ENCODE measurements around the gene POLRMT. TPM values are rescaled to one million over a fixed set of nuclear protein-coding genes. Genes with fewer than 3 reads are reported as not detected.

Gene POLRMT
- total RNA-seq, 1 donor from 2014 or later = 71.1 TPM

DNA sequence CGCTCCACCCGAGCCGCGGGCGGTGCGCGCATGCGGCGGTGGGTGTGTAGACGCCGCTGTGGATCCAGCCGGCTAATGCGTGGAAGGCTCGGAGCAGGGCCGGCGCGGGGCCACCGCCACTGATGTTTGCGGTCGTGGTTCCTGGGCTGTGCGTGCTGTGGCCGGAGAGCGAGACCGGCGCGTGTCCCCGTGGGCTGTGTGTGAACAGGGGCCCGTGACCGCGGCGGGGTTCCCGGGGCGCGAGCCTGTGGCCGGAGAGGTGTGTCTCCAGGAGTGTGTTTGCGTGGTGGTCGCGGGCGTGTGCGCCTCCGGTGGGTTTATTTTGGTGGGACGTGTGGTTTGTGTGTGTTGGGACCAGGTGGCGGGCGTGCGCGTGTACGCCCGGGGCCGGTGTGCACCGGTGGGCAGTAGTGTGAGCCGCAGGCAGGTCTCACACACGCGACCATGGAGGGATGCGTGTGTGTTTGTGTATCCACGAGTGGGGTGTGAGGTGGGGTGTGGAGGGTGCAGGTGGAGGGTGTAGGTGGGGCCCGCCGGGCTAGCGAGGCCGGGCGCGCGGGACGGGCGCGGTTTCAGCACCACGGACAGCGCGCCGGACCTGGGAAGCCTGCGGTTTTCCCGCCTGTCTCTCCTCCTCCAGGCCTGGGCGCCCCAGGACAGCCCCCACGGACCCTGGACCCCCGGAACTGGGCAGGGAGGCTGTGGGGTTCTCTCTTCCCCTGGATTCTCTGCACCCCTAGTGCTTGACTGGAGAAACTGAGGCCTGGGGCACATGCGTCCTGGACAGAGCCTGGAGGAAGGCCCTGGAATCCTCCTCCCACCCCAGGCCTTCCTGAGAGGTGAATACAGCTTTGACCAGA is 42.0 kb downstream of the POLRMT start:
- H3K27me3 Mint-ChIP-seq (ENCODE audit: low read depth) = peaks cover 62% of the 10 kb centered on the region
- peak; percentile 39 for DNase-seq (ENCODE audit: low read depth, low spot score)
- H3K36me3 Mint-ChIP-seq (ENCODE audit: low read depth) = no peaks in the 10 kb centered on the region
- no peaks in the 10 kb centered on the region for H3K4me1 Mint-ChIP-seq
- peak overlapping the region; percentile 70 for H3K4me3 Mint-ChIP-seq
- H3K27ac Mint-ChIP-seq (ENCODE audit: unreplicated experiment) = peak overlapping the region; percentile 75
- TF ChIP-seq CTCF (conservative IDR thresholded peaks at IDR 0.05) = no peak
- H3K9me3 Mint-ChIP-seq = no peaks in the 10 kb centered on the region

GRCh38 chr19:590750-591098 is 42.6 kb downstream of the POLRMT start:
- no peak overlapping the region for H3K27ac Mint-ChIP-seq (ENCODE audit: unreplicated experiment)
- H3K36me3 Mint-ChIP-seq (ENCODE audit: low read depth) = no peaks in the 10 kb centered on the region
- TF ChIP-seq CTCF (conservative IDR thresholded peaks at IDR 0.05) = no peak
- H3K9me3 Mint-ChIP-seq = no peaks in the 10 kb centered on the region
- peaks cover 66% of the 10 kb centered on the region for H3K27me3 Mint-ChIP-seq (ENCODE audit: low read depth)
- H3K4me3 Mint-ChIP-seq = no peak overlapping the region
- no peak for DNase-seq (ENCODE audit: low read depth, low spot score)
- no peaks in the 10 kb centered on the region for H3K4me1 Mint-ChIP-seq

GRCh38 chr19:590396-590745 is 43.0 kb downstream of the POLRMT start:
- Mint-ChIP-seq H3K27me3 (ENCODE audit: low read depth) (peaks cover 67% of the 10 kb centered on the region), H3K4me3 (no peak overlapping the region), H3K9me3 (no peaks in the 10 kb centered on the region), H3K36me3 (ENCODE audit: low read depth) (no peaks in the 10 kb centered on the region), H3K4me1 (no peaks in the 10 kb centered on the region), H3K27ac (ENCODE audit: unreplicated experiment) (no peak overlapping the region)
- TF ChIP-seq CTCF (conservative IDR thresholded peaks at IDR 0.05) = no peak
- DNase-seq (ENCODE audit: low read depth, low spot score) = no peak

DNA sequence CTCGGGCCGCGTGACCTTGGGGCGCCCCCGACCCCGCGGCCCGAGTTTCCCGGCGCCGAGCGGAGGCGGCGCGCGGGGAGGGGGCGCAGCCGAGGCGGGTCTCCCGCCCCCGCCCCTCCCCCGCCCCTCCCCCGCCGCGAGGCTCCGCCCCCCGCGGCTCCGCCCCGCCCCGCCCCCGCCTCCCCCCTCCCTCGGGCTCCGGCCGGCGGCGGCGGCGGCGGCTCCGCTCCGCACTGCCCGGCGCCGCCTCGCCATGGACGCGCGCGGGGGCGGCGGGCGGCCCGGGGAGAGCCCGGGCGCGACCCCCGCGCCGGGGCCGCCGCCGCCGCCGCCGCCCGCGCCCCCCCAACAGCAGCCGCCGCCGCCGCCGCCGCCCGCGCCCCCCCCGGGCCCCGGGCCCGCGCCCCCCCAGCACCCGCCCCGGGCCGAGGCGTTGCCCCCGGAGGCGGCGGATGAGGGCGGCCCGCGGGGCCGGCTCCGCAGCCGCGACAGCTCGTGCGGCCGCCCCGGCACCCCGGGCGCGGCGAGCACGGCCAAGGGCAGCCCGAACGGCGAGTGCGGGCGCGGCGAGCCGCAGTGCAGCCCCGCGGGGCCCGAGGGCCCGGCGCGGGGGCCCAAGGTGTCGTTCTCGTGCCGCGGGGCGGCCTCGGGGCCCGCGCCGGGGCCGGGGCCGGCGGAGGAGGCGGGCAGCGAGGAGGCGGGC is 43.5 kb downstream of the POLRMT start, which contains the start of gene HCN2:
Gene HCN2 (plus strand): TSS at position 189 of the 703 bp plus-strand sequence. CDS start 65 bp downstream, at position 254.
- Mint-ChIP-seq H3K9me3 (no peaks in the 10 kb centered on the region), H3K4me1 (peaks cover 3% of the 10 kb centered on the region), H3K36me3 (ENCODE audit: low read depth) (no peaks in the 10 kb centered on the region), H3K4me3 (peak within 1 kb of the TSS; percentile 62), H3K27me3 (ENCODE audit: low read depth) (peaks cover 68% of the 10 kb centered on the region), H3K27ac (ENCODE audit: unreplicated experiment) (no peak within 1 kb of the TSS)
- no peak for TF ChIP-seq CTCF (conservative IDR thresholded peaks at IDR 0.05)
- no peak for DNase-seq (ENCODE audit: low read depth, low spot score)

- no peak for TF ChIP-seq CTCF (conservative IDR thresholded peaks at IDR 0.05)
- no peak for DNase-seq (ENCODE audit: low read depth, low spot score)
- peaks cover 4% of the 10 kb centered on the region for H3K4me1 Mint-ChIP-seq
- peak overlapping the region; percentile 62 for H3K4me3 Mint-ChIP-seq
- no peaks in the 10 kb centered on the region for H3K36me3 Mint-ChIP-seq (ENCODE audit: low read depth)
- H3K9me3 Mint-ChIP-seq = no peaks in the 10 kb centered on the region
- H3K27ac Mint-ChIP-seq (ENCODE audit: unreplicated experiment) = no peak overlapping the region
- H3K27me3 Mint-ChIP-seq (ENCODE audit: low read depth) = peaks cover 66% of the 10 kb centered on the region
These were observed 44.3 kb downstream of the POLRMT start for GRCh38 chr19:588741-589692.
